Sciatic nerve (tissue), 2 donors: Measurements from ENCODE around the gene SMIM43. TPM values are rescaled to one million over a fixed set of nuclear protein-coding genes. Genes with fewer than 3 reads are reported as not detected.

Experiments
- ATAC-seq: fragments of 200-7000 bp; cut with Tn5 transposase; one replicate; pipeline ENCODE4 v1.9.1; 2020; ENCODE audit warnings: mild to moderate bottlenecking, moderate library complexity
- DNase-seq: peaks from one replicate; pipeline ENCODE4 v3.0.0-alpha.2; 2020; ENCODE audit warnings: low spot score
- intact Hi-C: fragments of 100-400 bp; cut with DNase I; formaldehyde crosslinking; loops from one replicate; pipeline ENCODE4 v1.14.2; 2022
- total RNA-seq: library from RNA; stranded (reverse); fragmentation: NEBNext Ultra II Directional; extraction: Animal tissue kit (Norgen Biotek cat#: 25700); gene quantifications from one replicate; pipeline ENCODE4 v1.2.1, GENCODE V29; 2021
- donor health status: DM: no; HTN: no; CAD: no.
- donor health status: DM: no; HTN: no; CAD: no.

SMIM43 gene
- total RNA-seq, 1 donor from 2014 or later: 3.7 TPM

- ATAC-seq: peak; percentile 99
- intact Hi-C loops: no loop called here
- DNase-seq: peak; percentile 89
These were observed 53.5 kb downstream of the SMIM43 start for GRCh38 chr4:121711263-121712000.

- no peak for ATAC-seq
- intact Hi-C loops: no loop called here
- no peak for DNase-seq
These were observed 55.1 kb downstream of the SMIM43 start for GRCh38 chr4:121709766-121710405.

Other genes with a start within 250 kb of the SMIM43 start
- gene ANXA5, start 68.2 kb downstream of the SMIM43 start, total RNA-seq: 280 TPM
- gene EXOSC9, start 36.2 kb upstream of the SMIM43 start, total RNA-seq: 24.1 TPM
- 3.2 TPM for gene CCNA2, start 58.7 kb upstream of the SMIM43 start, total RNA-seq
- 24.1 TPM for gene BBS7, start 105.3 kb upstream of the SMIM43 start, total RNA-seq
- gene TRPC3, start 186.9 kb upstream of the SMIM43 start, total RNA-seq: 0.98 TPM